HG03432 (cell line): ENCODE results near the gene POMGNT1.
A peak's percentile ranks its signal among the peaks of the same experiment; 100 is the strongest.
"Not testable (repeated sequence)": the region's sequence is repeated elsewhere in the genome, so short reads cannot be mapped to it uniquely, and the experiment has no call there.

Experiments used
- ATAC-seq: cut with Tn5 transposase; IDR thresholded peaks from one replicate; pipeline ENCODE4 v1.9.1; 2021; ENCODE audit warnings: mild to moderate bottlenecking, moderate library complexity; ENCODE audit not compliant: unreplicated experiment

The POMGNT1 gene

DNA sequence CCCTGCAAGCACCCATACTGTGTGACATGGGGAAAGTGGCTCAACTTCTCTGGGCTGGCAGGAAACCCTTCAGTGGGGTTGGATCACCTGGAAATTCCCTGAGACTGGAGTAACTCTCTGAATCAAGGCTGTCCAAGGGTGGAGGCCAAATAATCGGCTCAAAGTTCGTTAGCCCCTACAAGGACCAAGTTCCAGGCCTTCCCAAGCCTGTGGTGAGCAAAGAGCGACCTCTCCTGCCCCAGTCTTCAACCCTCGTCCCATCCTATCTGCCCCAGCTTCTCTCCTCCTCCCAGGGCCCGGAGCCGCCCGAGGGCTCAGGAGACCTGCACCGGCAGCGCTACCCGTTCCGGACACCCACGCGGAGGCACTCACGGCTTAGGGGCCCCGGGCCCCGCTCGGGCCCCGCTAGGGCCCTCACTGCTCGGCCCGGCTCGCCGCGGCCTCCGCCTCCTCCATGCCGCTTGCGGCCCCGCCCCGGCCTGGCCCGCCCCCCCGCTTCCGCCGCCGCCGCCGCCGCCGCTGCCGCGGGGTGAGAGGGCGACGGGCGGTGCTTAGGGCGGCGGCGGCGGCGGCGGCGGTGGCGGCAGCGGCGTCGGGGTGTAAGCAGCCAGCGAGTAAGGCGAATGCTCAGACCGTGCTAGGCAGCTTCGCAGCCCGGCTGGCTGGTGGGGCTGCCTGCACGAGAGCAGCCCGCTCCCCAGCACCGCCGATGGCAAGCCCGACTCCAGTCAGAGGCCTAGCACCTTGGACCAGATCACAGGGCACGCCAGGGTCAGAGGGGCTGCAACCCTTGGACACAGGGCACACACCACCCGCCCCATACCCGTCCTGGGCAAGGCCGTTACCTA is at the start of gene POMGNT1:
POMGNT1 (minus strand) TSS at position 471 of the 848 bp plus-strand sequence. CDS start 613 bp downstream, outside the sequence.
- ATAC-seq, result peak; percentile 93

DNA sequence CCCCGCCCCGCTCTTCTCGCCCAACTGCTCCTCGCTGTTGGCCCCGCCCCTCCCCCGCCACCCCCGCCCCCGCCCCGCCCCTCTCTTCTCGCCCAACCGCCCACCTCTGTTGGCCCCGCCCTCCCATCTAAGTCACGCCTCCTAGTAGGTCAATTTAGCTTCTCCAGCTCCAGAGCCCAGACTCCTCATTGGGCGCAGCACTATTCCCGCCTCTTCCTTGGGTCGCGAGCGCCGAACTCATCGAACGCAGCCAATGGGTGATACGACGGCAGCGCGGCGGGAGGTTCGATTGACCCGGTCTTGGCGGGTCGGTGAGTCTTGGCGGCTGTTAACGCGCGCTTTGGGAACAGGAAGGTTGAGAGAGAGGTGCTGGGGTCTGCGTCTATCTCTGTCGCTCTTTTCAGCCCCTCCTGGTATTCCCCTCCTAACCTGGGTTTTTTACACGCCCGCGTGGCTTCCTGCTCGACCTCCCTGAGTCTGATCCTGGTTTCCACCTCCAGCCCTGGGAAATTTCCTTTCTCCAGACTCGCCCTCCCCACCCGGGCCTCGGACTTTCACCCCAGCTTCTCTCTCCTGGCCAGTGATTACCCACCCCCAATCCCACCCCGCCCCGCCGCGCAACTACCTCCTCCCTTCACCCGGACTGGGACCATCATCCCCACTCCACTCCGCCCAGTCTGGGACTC is 49.3 kb upstream of the POMGNT1 start, which contains the start of gene RAD54L:
RAD54L (plus strand) TSS at position 328 of the 686 bp plus-strand sequence. CDS start 643 bp downstream, outside the sequence.
- ATAC-seq, result peak; percentile 92

DNA sequence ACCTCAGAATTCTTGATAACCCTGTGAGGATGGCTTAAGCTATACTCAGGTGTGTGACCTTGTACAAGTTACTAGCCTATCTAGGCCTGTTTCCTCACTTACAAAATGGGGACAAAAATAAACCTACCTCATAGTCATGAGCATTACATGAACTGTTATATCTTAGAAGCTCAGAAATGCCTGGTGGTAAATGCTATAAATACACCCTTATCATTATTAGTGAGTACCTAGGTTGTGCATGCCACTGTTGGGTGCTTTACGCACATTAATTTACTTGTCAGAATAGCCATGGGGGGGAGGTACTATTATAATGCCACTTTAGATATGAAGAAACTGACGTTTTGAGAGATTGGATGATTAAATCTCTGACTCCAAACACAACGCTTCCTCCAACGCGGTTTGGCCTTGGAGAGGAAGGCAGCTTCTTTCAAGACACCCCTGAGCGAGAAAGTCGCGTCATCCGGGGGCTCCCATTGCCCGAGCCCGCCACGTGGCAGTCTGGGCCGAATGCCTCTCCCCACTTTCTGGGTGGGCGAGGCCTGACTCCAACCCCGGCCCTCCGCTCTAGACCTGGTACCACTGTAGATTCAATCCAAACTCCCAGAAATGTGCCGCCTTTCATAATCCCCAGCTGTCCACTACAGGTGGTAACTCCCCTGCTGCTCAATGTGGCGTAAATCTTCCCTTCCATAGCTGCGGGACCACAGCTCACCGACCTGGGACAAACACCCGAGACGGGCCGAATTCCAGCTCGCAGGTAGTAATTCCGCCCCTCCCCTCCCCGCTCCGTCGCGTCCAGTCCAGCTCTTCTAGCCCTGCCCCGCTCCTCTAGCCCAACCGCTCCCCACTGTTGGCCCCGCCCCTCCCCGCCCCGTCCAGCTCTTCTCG is 48.6 kb upstream of the POMGNT1 start:
- ATAC-seq, result peak; percentile 61

GRCh38 chr1:46246136-46246535 is 47.9 kb upstream of the POMGNT1 start:
- not testable (repeated sequence) for ATAC-seq

- ATAC-seq, result no peak
Measured at GRCh38 chr1:46244656-46245371, 46.6 kb upstream of the POMGNT1 start.

GRCh38 chr1:46243831-46244230 is 45.6 kb upstream of the POMGNT1 start:
- ATAC-seq, result not testable (repeated sequence)

DNA sequence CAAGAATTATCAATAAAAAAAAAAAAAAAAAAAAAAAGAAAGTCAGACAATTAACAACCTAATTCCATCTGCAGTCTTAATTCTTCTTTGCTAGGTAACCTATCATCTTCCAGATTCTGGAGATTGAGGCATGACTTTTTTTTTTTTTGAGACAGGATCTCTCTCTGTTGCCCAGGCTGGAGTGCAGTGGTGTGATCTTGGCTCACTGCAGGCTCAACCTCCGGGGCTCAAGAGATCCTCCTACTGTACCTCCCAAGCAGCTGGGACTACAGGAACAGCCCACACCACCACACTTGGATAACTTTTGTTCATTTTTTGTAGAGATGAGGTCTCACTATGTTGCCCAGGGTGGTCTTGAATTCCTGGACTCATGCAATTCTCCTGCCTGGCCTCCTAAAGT is 44.7 kb upstream of the POMGNT1 start:
- no peak for ATAC-seq

DNA sequence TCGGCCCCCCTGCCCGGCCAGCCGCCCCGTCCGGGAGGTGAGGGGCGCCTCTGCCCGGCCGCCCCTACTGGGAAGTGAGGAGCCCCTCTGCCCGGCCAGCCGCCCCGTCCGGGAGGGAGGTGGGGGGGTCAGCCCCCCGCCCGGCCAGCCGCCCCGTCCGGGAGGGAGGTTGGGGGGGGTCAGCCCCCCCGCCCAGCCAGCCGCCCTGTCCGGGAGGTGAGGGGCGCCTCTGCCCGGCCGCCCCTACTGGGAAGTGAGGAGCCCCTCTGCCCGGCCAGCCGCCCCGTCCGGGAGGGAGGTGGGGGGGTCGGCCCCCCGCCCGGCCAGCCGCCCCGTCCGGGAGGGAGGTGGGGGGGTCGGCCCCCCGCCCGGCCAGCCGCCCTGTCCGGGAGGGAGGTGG is 43.5 kb upstream of the POMGNT1 start:
- ATAC-seq, result not testable (repeated sequence)

- ATAC-seq, result not testable (repeated sequence)
Measured at GRCh38 chr1:46238865-46239264, 40.6 kb upstream of the POMGNT1 start.

- no peak for ATAC-seq
Measured at GRCh38 chr1:46236882-46237281, 38.6 kb upstream of the POMGNT1 start.

GRCh38 chr1:46231231-46231630 is 33.0 kb upstream of the POMGNT1 start:
- ATAC-seq, result not testable (repeated sequence)

DNA sequence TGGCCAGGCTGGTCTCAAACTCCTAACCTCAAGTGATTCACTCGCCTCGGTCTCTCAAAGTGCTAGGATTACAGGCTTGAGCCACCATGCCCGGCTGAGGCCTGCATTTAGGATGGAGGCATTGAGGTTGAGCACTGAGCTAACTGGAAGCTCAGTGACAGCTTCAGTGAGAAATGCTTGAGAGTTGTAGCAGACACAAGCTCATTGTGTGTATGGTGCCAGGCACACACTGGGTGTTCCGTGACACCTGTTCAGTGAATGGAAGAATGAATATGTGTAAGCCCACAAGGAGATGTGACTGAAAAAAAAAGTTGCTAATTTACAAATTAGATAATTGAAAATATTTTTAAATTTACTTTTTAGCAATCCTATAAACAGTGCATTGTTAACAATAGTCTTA is 26.7 kb upstream of the POMGNT1 start:
- no peak for ATAC-seq

DNA sequence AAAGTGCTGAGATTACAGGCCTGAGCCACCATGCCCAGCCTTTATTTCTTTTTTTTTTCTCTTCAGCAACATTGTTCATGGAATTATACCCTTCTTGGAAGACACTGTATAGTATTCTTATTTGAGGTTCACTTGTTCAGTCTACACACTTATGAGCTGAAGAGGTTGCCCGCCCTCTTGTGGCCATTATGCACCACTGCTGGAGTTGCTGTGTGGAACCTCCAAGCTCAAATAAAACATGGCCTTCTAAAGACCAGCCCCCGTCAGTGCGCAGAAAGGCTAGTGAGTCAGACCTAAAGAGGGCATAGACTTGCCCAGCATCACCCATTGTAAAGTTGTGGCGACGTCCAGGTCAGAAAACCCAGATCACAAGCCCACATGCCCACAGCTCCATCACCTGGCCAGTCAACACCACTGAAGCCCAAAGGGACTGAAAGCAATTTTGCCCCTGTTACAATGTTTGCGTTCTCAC is 25.3 kb upstream of the POMGNT1 start:
- peak; percentile 77 for ATAC-seq

DNA sequence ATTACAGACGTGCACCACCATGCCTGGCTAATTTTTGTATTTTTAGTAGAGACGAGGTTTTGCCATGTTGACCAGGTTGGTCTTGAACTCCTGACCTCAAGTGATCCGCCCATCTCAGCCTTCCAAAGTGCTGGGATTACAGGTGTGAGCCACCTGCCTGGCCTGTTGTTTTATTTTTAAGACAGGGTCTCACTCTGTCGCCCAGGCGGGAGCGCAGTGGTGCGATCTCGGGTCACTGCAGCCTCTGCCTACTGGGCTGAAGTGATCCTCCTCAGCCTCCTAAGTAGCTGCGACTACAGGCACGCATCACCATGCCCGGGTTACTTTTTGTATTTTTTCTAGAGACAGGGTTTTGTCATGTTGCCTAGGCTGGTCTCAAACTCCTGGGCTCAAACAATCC is 24.8 kb upstream of the POMGNT1 start:
- peak; percentile 8 for ATAC-seq

GRCh38 chr1:46221749-46222148 is 23.5 kb upstream of the POMGNT1 start:
- no peak for ATAC-seq

GRCh38 chr1:46220808-46221207 is 22.6 kb upstream of the POMGNT1 start:
- no peak for ATAC-seq

- ATAC-seq, result no peak
Measured at GRCh38 chr1:46219551-46220520, 21.6 kb upstream of the POMGNT1 start.

DNA sequence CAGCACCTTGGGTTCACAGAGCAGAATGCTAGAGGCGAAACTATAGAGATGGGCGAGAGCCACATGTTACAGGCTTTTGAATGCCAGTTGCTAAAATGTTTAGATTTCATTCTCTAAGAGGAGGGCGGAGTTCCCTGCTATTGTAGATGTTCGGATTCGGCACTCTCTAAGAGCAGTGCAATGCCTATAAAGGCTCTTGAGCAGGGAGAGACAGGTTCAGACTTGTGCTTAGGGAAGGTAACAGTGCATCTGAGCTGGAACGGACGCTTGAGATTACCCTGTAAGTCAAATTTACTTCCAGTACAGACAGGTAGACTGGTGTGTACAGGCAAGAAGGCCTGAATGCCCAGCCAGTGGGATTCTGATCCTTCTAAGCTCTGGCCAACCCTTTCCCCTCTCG is 20.2 kb upstream of the POMGNT1 start:
- no peak for ATAC-seq

DNA sequence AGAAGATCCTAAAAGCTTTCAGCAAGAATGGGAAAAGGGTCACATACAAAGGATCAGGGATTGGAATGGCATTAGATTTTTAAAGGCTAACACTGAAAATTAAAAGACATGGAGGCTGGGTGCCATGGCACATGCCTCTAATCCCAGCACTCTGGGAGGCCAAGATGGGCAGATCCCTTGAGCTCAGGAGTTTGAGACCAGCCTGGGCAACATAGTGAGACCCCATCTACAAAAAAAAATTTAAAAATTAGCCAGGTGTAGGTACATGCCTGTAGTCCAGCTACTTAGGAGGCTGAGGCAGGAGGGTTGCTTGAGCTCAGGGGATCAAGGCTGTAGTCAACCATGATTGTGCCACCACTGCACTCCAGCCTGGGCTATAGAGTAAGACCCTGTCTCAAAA is 17.3 kb upstream of the POMGNT1 start:
- ATAC-seq, result no peak
